Measurements from ENCODE around the gene PPM1D. TPM values are rescaled to one million over a fixed set of nuclear protein-coding genes. Genes with fewer than 3 reads are reported as not detected.
"Not testable (repeated sequence)": the region's sequence is repeated elsewhere in the genome, so short reads cannot be mapped to it uniquely, and the experiment has no call there.

Gene PPM1D
- polyA plus RNA-seq, 1 of the 3 experiments (the other 2 are of a cell fraction) = 8.8 TPM

- CTCF ChIA-PET = no interaction called here
- POLR2A ChIA-PET = no interaction called here
- no peak for DNase-seq
- no peak overlapping the region for H3K9ac ChIP-seq
- WGBS (ENCODE audit: low lambda C conversion rate) = 92% methylated on average over 5 of the region's 5 CpGs
- TF ChIP-seq NFIC (IDR thresholded peaks at IDR 0.05; ENCODE audit: borderline replicate concordance) = no peak
- TF ChIP-seq YY1 (IDR thresholded peaks at IDR 0.05; ENCODE audit: low read depth) = no peak
- TF ChIP-seq, protein P1, sequence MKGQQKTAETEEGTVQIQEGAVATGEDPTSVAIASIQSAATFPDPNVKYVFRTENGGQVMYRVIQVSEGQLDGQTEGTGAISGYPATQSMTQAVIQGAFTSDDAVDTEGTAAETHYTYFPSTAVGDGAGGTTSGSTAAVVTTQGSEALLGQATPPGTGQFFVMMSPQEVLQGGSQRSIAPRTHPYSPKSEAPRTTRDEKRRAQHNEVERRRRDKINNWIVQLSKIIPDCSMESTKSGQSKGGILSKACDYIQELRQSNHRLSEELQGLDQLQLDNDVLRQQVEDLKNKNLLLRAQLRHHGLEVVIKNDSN (IDR thresholded peaks at IDR 0.05; ENCODE audit: borderline replicate concordance, low read depth) = no peak
- no peak for TF ChIP-seq EZH2phosphoT487 (IDR thresholded peaks at IDR 0.05; ENCODE audit: borderline replicate concordance, low read depth)
- TF ChIP-seq RAD21 (IDR thresholded peaks at IDR 0.05; ENCODE audit: low read length) = no peak
- TF ChIP-seq MXI1 (IDR thresholded peaks at IDR 0.05; ENCODE audit: low read depth, low read length) = no peak
- no peak for TF ChIP-seq MAX (IDR thresholded peaks at IDR 0.05; ENCODE audit: low read depth)
- no peak for TF ChIP-seq RCOR1 (IDR thresholded peaks at IDR 0.05; ENCODE audit: low read length)
- TF ChIP-seq TEAD4 (IDR thresholded peaks at IDR 0.05; ENCODE audit: borderline replicate concordance, insufficient read depth) = no peak
- TF ChIP-seq MEF2A (IDR thresholded peaks at IDR 0.05; ENCODE audit: borderline replicate concordance, low read depth) = no peak
- no peak for TF ChIP-seq POLR2AphosphoS5 (IDR thresholded peaks at IDR 0.05; ENCODE audit: low read depth, low read length)
- no peak for TF ChIP-seq SIN3A (IDR thresholded peaks at IDR 0.05; ENCODE audit: borderline replicate concordance, low read depth, low read length)
- TF ChIP-seq ELF1 (IDR thresholded peaks at IDR 0.05) = no peak
- no peak for TF ChIP-seq JUND (IDR thresholded peaks at IDR 0.05)
- TF ChIP-seq TCF12 (IDR thresholded peaks at IDR 0.05) = no peak
- no peak for TF ChIP-seq RFX5 (IDR thresholded peaks at IDR 0.05; ENCODE audit: low read length)
- no peak for TF ChIP-seq FOXM1 (IDR thresholded peaks at IDR 0.05; ENCODE audit: low read depth)
- H4K20me1 ChIP-seq (ENCODE audit: insufficient read depth) = no peaks in the 10 kb centered on the region; the same call in 1 of the 2 replicates
- H3K27me3 ChIP-seq (ENCODE audit: insufficient read depth) = no peaks in the 10 kb centered on the region
- H3K79me2 ChIP-seq (ENCODE audit: insufficient read depth) = 0 out of 2 replicates have a peak, but pooled peaks cover 7% of the 10 kb centered on the region
- no peak overlapping the region for H2AFZ ChIP-seq (ENCODE audit: low read depth)
- no peaks in the 10 kb centered on the region for H3K9me2 ChIP-seq
- no peak overlapping the region for H3K4me2 ChIP-seq
- H3K9me3 ChIP-seq = no peaks in the 10 kb centered on the region
- H3K4me3 ChIP-seq (ENCODE audit: low read depth in 2 of 2, low read length in 1 of 2) = no peak overlapping the region
- peaks cover 21% of the 10 kb centered on the region for H3F3A ChIP-seq (replicated peaks; ENCODE audit: insufficient read depth)
- H3K36me3 ChIP-seq (replicated peaks in 1 of 2; ENCODE audit: control insufficient read depth in 1 of 2, insufficient read depth in 2 of 2, low read length in 1 of 2) = peaks cover 12 to 22% of the 10 kb centered on the region in 2 experiments
- H3K4me1 ChIP-seq (ENCODE audit: control insufficient read depth in 1 of 2, insufficient read depth in 2 of 2, low read depth in 1 of 2, low read length in 1 of 2) = 0 out of 4 replicates have a peak, but pooled peaks cover 0 to 3% of the 10 kb centered on the region in 2 experiments
- H3K27ac ChIP-seq (ENCODE audit: low read depth in 2 of 2, low read length in 1 of 2) = no peak overlapping the region
Measured at GRCh38 chr17:60665602-60666001, 65.6 kb downstream of the PPM1D start.

DNA sequence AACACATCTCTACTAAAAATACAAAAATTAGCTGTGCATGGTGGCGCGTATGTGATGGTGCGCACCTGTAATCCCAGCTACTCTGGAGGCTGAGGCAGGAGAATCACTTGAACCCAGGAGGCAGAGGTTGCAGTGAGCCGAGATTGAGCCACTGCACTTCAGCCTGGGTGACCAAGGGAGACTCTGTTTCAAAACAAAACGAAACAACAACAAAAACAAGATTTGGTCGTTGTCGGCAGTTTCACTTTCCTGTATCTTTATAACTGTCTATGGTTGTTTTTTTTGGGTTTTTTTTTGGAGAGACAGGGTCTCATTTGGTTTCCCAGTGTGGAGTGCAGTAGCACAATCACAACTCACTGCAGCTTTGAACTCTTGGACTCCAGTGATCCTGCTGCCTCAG is 68.7 kb downstream of the PPM1D start:
- H3K9me3 ChIP-seq; H3K4me2 ChIP-seq; H3K4me1 ChIP-seq (ENCODE audit: control insufficient read depth in 1 of 2, insufficient read depth in 2 of 2, low read depth in 1 of 2, low read length in 1 of 2); H4K20me1 ChIP-seq (ENCODE audit: insufficient read depth); H3K27me3 ChIP-seq (ENCODE audit: insufficient read depth); H2AFZ ChIP-seq (ENCODE audit: low read depth); POLR2A ChIA-PET; H3K4me3 ChIP-seq (ENCODE audit: low read depth in 2 of 2, low read length in 1 of 2); H3K79me2 ChIP-seq (ENCODE audit: insufficient read depth); H3K9ac ChIP-seq; H3K27ac ChIP-seq (ENCODE audit: low read depth in 2 of 2, low read length in 1 of 2); DNase-seq; H3K9me2 ChIP-seq: not testable (repeated sequence)
- H3F3A ChIP-seq (replicated peaks; ENCODE audit: insufficient read depth) = peaks cover 23% of the 10 kb centered on the region
- CTCF ChIA-PET = interaction anchor here (1.0 kb wide), 1 partner anchor 11 kb away, joined by 3 read pairs; no protein-coding TSS in a partner anchor
- H3K36me3 ChIP-seq (replicated peaks in 1 of 2; ENCODE audit: control insufficient read depth in 1 of 2, insufficient read depth in 2 of 2, low read length in 1 of 2) = peaks cover 6 to 22% of the 10 kb centered on the region in 2 experiments
- WGBS (ENCODE audit: low lambda C conversion rate) = 95% methylated on average over 7 of the region's 7 CpGs

Data from SK-N-SH (cell line).